OCI-LY3 (cell line): ENCODE measurements around the gene CFAP410.

Source experiments
- H2AFZ ChIP-seq: fragments of 200-600, 300-600 bp; shearing (Covaris generic); 2 replicates; pipeline ENCODE4 v1.6.0; 2014; ENCODE audit warnings: antibody characterized with exemption, low read depth, low read length
- H3K27ac ChIP-seq: fragments of 200-600, 300-600 bp; sonication (generic); 2 replicates; pipeline ENCODE4 v1.5.1; 2014; ENCODE audit warnings: mild to moderate bottlenecking, low read length, moderate library complexity, mixed read lengths
- H3K27me3 ChIP-seq: fragments of 200-600, 300-600 bp; sonication (generic); 2 replicates; pipeline ENCODE4 v1.6.1; 2014; ENCODE audit warnings: low read depth, low read length, mixed read lengths
- H3K36me3 ChIP-seq: fragments of 200-600, 300-600 bp; sonication (generic); replicated peaks from 2 replicates; pipeline ENCODE3; 2014; ENCODE audit warnings: low read depth, low read length, mixed read lengths
- H3K4me1 ChIP-seq: fragments of 300-600, 200-600 bp; sonication (generic); 2 replicates; pipeline ENCODE4 v1.6.1; 2014; ENCODE audit warnings: low read length, mixed read lengths
- H3K4me2 ChIP-seq: fragments of 200-600, 300-600 bp; sonication (generic); 2 replicates; pipeline ENCODE4 v1.6.1; 2014; ENCODE audit warnings: low read length, mixed read lengths
- H3K4me3 ChIP-seq: fragments of 300-600, 200-600 bp; sonication (generic); 2 replicates; pipeline ENCODE4 v1.5.1; 2014; ENCODE audit warnings: antibody characterized with exemption, mild to moderate bottlenecking, low read length, moderate library complexity
- H3K79me2 ChIP-seq: fragments of 300-600, 200-600 bp; shearing (Covaris generic); 2 replicates; pipeline ENCODE4 v1.6.1; 2014; ENCODE audit warnings: mild to moderate bottlenecking, low read length, mixed read lengths
- H3K9ac ChIP-seq: fragments of 300-600, 200-600 bp; shearing (Covaris generic); 2 replicates; pipeline ENCODE4 v1.6.0; 2014; ENCODE audit warnings: mild to moderate bottlenecking, low read length, moderate library complexity
- H3K9me3 ChIP-seq: fragments of 200-600, 300-600 bp; shearing (Covaris generic); 2 replicates; pipeline ENCODE4 v1.6.1; 2014; ENCODE audit warnings: low read length, mixed read lengths; ENCODE audit not compliant: insufficient read depth
- H4K20me1 ChIP-seq: fragments of 200-600, 300-600 bp; sonication (generic); 2 replicates; pipeline ENCODE4 v1.6.1; 2016; ENCODE audit warnings: low read length, mixed read lengths; ENCODE audit not compliant: insufficient read depth
- EZH2phosphoT487 ChIP-seq: fragments of 200-600 bp; shearing (Covaris generic); IDR thresholded peaks from 2 replicates; pipeline ENCODE4 v1.6.1; 2018; ENCODE audit warnings: antibody characterized with exemption, mixed run types, low read depth
- TF ChIP-seq, protein P1 (sequence below): fragments of 200-600, 300-600 bp; sonication (generic); IDR thresholded peaks from 2 replicates; pipeline ENCODE4 v1.5.1; 2014; ENCODE audit warnings: antibody characterized with exemption, low read length, low read depth

The CFAP410 gene

DNA sequence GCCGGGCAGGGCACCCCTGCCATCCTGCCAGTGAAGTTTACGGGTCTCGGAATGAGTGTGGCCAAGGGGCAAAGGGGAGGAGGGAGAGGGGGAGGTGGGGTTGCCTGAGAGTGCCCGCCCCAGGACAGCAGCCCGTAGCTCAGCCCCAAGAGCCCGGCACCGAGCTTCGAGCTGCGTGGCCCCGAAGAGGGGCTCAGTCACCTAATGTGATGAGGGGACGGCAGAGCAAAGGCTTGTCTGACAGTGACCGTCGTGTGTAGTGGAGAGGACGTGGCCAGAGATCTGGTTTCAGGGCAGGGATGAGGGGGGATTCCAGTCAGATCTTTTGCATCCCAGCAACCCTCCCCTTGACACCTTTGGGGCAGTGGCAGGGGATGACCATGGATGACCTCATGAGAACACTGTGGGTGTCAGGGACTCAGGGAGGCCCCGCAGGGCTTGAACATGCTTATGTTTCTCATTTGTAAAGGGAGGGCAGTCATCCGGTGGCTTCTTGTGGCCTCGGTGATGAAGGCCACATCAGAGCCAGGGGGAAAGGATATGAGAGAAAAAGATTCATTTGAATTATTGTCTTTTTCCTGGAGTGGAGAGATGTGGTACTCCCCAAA, 13.2 kb upstream of the CFAP410 start:
- no peaks in the 10 kb centered on the region for H3K27me3 ChIP-seq
- peak overlapping the region; percentile 96 for H3K27ac ChIP-seq
- H4K20me1 ChIP-seq = no peaks in the 10 kb centered on the region

DNA sequence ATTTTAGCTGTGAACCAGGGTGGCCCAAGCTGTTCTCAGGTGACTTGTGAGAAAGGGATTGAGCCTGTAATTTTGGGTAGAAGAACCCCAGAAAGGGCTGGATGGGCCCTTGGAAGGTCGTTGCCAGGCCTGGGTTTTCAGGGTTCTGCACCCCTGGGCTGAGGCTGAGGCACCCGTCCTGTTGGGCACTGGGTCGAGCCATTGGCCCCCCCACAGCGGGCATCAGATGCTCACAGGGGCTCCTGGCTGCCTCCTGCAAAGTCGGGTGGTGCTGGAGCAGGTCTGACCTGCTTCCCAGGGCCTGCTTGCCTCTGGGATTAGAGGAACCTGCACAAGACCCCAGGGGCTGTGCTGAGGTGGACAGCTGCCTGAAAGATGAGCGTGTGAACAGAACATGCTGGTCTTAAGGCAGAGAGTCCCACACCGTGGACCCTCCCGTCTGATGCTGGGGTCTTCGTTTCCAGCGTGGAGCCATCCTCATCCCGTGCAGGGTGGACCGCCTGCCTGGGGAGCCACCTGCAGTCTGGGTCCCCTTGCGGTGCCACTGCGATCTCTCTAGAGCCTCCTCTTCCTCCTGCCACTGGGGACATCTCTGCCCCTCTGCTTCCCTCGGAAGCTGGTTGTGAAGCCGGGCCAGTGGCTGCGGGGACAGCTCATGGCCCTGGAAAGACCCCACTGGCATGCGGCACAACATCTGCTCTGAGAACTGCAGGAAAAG, 12.5 kb upstream of the CFAP410 start:
- Histone ChIP-seq H3K9me3 (no peaks in the 10 kb centered on the region), H3K27ac (no peak overlapping the region), H3K9ac (no peak overlapping the region), H4K20me1 (no peaks in the 10 kb centered on the region), H2AFZ (no peak overlapping the region), H3K36me3 (peaks cover 4% of the 10 kb centered on the region), H3K4me2 (no peak overlapping the region), H3K27me3 (no peaks in the 10 kb centered on the region), H3K79me2 (peaks cover 24% of the 10 kb centered on the region), H3K4me1 (peaks cover 46% of the 10 kb centered on the region), H3K4me3 (no peak overlapping the region)
- no peak for TF ChIP-seq EZH2phosphoT487
- TF ChIP-seq, protein P1, sequence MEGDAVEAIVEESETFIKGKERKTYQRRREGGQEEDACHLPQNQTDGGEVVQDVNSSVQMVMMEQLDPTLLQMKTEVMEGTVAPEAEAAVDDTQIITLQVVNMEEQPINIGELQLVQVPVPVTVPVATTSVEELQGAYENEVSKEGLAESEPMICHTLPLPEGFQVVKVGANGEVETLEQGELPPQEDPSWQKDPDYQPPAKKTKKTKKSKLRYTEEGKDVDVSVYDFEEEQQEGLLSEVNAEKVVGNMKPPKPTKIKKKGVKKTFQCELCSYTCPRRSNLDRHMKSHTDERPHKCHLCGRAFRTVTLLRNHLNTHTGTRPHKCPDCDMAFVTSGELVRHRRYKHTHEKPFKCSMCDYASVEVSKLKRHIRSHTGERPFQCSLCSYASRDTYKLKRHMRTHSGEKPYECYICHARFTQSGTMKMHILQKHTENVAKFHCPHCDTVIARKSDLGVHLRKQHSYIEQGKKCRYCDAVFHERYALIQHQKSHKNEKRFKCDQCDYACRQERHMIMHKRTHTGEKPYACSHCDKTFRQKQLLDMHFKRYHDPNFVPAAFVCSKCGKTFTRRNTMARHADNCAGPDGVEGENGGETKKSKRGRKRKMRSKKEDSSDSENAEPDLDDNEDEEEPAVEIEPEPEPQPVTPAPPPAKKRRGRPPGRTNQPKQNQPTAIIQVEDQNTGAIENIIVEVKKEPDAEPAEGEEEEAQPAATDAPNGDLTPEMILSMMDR = no peak

More for the DNA sequence above, 13.2 kb upstream of the CFAP410 start:
- peaks cover 52% of the 10 kb centered on the region for H3K4me1 ChIP-seq
- no peak overlapping the region for H2AFZ ChIP-seq
- H3K9me3 ChIP-seq = no peaks in the 10 kb centered on the region
- H3K79me2 ChIP-seq = peaks cover 30% of the 10 kb centered on the region
- H3K4me2 ChIP-seq = peak overlapping the region; percentile 92
- H3K36me3 ChIP-seq = peaks cover 9% of the 10 kb centered on the region
- H3K4me3 ChIP-seq = peak overlapping the region; percentile 83
- no peak for TF ChIP-seq EZH2phosphoT487
- TF ChIP-seq, protein P1 = no peak
- peak overlapping the region; percentile 86 for H3K9ac ChIP-seq

DNA sequence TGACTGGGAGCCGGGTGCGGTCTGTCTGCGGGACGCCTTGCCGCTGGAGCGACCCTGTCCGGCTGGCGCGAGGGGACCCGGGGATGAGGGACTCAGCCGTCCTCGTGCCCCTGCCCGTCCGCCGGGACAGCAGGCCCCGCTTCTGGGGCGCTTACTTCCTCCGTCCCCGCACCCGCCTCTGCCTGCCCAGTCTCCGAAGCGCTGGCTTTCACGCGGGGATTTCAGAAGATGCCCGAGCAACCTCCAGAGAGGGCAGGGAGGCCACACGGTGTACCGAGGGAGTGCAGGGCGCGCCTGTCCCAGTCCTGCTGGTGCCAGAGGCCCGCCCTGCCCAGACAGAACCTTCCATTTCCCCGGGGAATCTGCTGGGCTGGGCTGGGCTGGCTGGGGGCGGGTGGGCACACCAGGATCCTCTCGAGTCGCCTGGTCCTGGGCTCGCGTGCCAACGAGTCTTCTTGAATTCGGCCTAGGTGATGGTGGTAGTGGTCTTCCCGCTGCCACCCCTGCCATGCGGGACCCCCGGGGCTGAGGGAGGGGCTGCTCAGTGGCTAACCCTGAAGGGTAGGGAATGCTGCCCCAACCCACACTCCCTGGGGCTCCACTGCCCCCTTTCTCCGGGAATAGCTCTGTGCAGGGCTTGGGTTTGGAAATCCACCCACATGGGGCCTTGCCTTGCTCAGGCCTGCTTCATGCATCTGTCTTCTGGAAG, 11.7 kb upstream of the CFAP410 start:
- no peaks in the 10 kb centered on the region for H3K9me3 ChIP-seq
- no peak overlapping the region for H3K27ac ChIP-seq
- peaks cover 4% of the 10 kb centered on the region for H3K36me3 ChIP-seq
- H4K20me1 ChIP-seq = no peaks in the 10 kb centered on the region
- TF ChIP-seq, protein P1 = no peak
- no peak for TF ChIP-seq EZH2phosphoT487
- H2AFZ ChIP-seq = no peak overlapping the region
- peaks cover 38% of the 10 kb centered on the region for H3K4me1 ChIP-seq
- peaks cover 24% of the 10 kb centered on the region for H3K79me2 ChIP-seq
- H3K4me3 ChIP-seq = no peak overlapping the region
- no peaks in the 10 kb centered on the region for H3K27me3 ChIP-seq
- H3K9ac ChIP-seq = no peak overlapping the region
- H3K4me2 ChIP-seq = no peak overlapping the region
